Measurements from ENCODE around the gene PDPN.

The PDPN gene

GRCh38 chr1:13628711-13629110 is 45.1 kb downstream of the PDPN start:
- H3K79me2 ChIP-seq, result no peaks in the 10 kb centered on the region
- H3K36me3 ChIP-seq (ENCODE audit: control insufficient read depth, insufficient read depth, low read length), result no peaks in the 10 kb centered on the region
- H3K27me3 ChIP-seq (ENCODE audit: control insufficient read depth, insufficient read depth, low read length), result no peaks in the 10 kb centered on the region
- H3K9me3 ChIP-seq (ENCODE audit: control insufficient read depth, low read length), result no peaks in the 10 kb centered on the region
- H3K9ac ChIP-seq, result no peak overlapping the region
- no peak overlapping the region for H3K27ac ChIP-seq
- TF ChIP-seq CTCF (IDR thresholded peaks at IDR 0.05), result no peak
- no peaks in the 10 kb centered on the region for H3K4me1 ChIP-seq
- H3K4me3 ChIP-seq (ENCODE audit: low read depth, low read length), result no peak overlapping the region
- no peak overlapping the region for H3K4me2 ChIP-seq (ENCODE audit: low read length)
- H2AFZ ChIP-seq, result no peak overlapping the region

- H3K4me3 ChIP-seq (ENCODE audit: low read depth, low read length), result no peak overlapping the region
- H3K27ac ChIP-seq, result no peak overlapping the region
- no peak overlapping the region for H3K9ac ChIP-seq
- H2AFZ ChIP-seq, result no peak overlapping the region
- H3K79me2 ChIP-seq, result no peaks in the 10 kb centered on the region
- no peaks in the 10 kb centered on the region for H3K9me3 ChIP-seq (ENCODE audit: control insufficient read depth, low read length)
- H3K36me3 ChIP-seq (ENCODE audit: control insufficient read depth, insufficient read depth, low read length), result no peaks in the 10 kb centered on the region
- H3K27me3 ChIP-seq (ENCODE audit: control insufficient read depth, insufficient read depth, low read length), result no peaks in the 10 kb centered on the region
- no peak for TF ChIP-seq CTCF (IDR thresholded peaks at IDR 0.05)
- H3K4me1 ChIP-seq, result no peaks in the 10 kb centered on the region
- no peak overlapping the region for H3K4me2 ChIP-seq (ENCODE audit: low read length)
Measured at GRCh38 chr1:13642306-13643004, 58.8 kb downstream of the PDPN start.

GRCh38 chr1:13643017-13643416 is 59.4 kb downstream of the PDPN start:
- no peak for TF ChIP-seq CTCF (IDR thresholded peaks at IDR 0.05)
- no peaks in the 10 kb centered on the region for H3K27me3 ChIP-seq (ENCODE audit: control insufficient read depth, insufficient read depth, low read length)
- no peaks in the 10 kb centered on the region for H3K36me3 ChIP-seq (ENCODE audit: control insufficient read depth, insufficient read depth, low read length)

GRCh38 chr1:13646521-13646920 is 62.9 kb downstream of the PDPN start:
- TF ChIP-seq CTCF (IDR thresholded peaks at IDR 0.05), result no peak
- Histone ChIP-seq H3K9me3 (ENCODE audit: control insufficient read depth, low read length) (no peaks in the 10 kb centered on the region), H3K4me1 (no peaks in the 10 kb centered on the region), H3K27ac (no peak overlapping the region), H3K9ac (no peak overlapping the region), H3K36me3 (ENCODE audit: control insufficient read depth, insufficient read depth, low read length) (no peaks in the 10 kb centered on the region), H3K27me3 (ENCODE audit: control insufficient read depth, insufficient read depth, low read length) (no peaks in the 10 kb centered on the region), H3K79me2 (no peaks in the 10 kb centered on the region), H3K4me2 (ENCODE audit: low read length) (no peak overlapping the region), H3K4me3 (ENCODE audit: low read depth, low read length) (no peak overlapping the region), H2AFZ (no peak overlapping the region)

More at GRCh38 chr1:13643017-13643416, 59.4 kb downstream of the PDPN start:
- H3K4me3 ChIP-seq (ENCODE audit: low read depth, low read length), result no peak overlapping the region
- H2AFZ ChIP-seq, result no peak overlapping the region
- H3K79me2 ChIP-seq, result no peaks in the 10 kb centered on the region
- H3K4me1 ChIP-seq, result no peaks in the 10 kb centered on the region
- no peak overlapping the region for H3K9ac ChIP-seq
- no peaks in the 10 kb centered on the region for H3K9me3 ChIP-seq (ENCODE audit: control insufficient read depth, low read length)
- no peak overlapping the region for H3K27ac ChIP-seq
- no peak overlapping the region for H3K4me2 ChIP-seq (ENCODE audit: low read length)

- Histone ChIP-seq H3K4me3 (ENCODE audit: low read depth, low read length) (no peak overlapping the region), H3K4me1 (no peaks in the 10 kb centered on the region), H3K27me3 (ENCODE audit: control insufficient read depth, insufficient read depth, low read length) (no peaks in the 10 kb centered on the region), H3K79me2 (no peaks in the 10 kb centered on the region), H3K9ac (no peak overlapping the region), H2AFZ (no peak overlapping the region), H3K9me3 (ENCODE audit: control insufficient read depth, low read length) (no peaks in the 10 kb centered on the region), H3K4me2 (ENCODE audit: low read length) (no peak overlapping the region), H3K36me3 (ENCODE audit: control insufficient read depth, insufficient read depth, low read length) (no peaks in the 10 kb centered on the region), H3K27ac (no peak overlapping the region)
- no peak for TF ChIP-seq CTCF (IDR thresholded peaks at IDR 0.05)
Measured at GRCh38 chr1:13651279-13651678, 67.6 kb downstream of the PDPN start.

All from parathyroid adenoma (tissue), 2 donors.